Measurements from ENCODE around the gene GJC2. TPM values are rescaled to one million over a fixed set of nuclear protein-coding genes. Genes with fewer than 3 reads are reported as not detected.

The GJC2 gene
- total RNA-seq, 1 experiment from 2014 or later: 1.6 TPM

GRCh38 chr1:228144193-228144992 lies 5.3 kb upstream of the GJC2 start:
- Histone ChIP-seq H3K14ac (ENCODE audit: insufficient read depth, low read length) (no peak overlapping the region; the same call in 1 of the 2 replicates), H3K18ac (ENCODE audit: insufficient read length, low read depth, low read length) (no peak overlapping the region), H3K23me2 (ENCODE audit: insufficient read length, low read depth, low read length, poor library complexity, severe bottlenecking) (peaks cover 10% of the 10 kb centered on the region), H4K91ac (ENCODE audit: insufficient read length, low read depth, low read length) (no peak overlapping the region), H4K8ac (replicated peaks; ENCODE audit: insufficient read length, low read depth, low read length) (no peak overlapping the region), H3K4me2 (ENCODE audit: insufficient read depth, insufficient read length, low read length) (no peak overlapping the region), H3T11ph (ENCODE audit: low read length) (no peak overlapping the region), H2BK20ac (ENCODE audit: low read depth, low read length, poor library complexity, severe bottlenecking) (no peak overlapping the region), H4K5ac (ENCODE audit: insufficient read length, low read depth, low read length) (no peak overlapping the region), H3K9me3 (ENCODE audit: control insufficient read depth, low read depth, low read length) (no peaks in the 10 kb centered on the region), H2BK15ac (ENCODE audit: low read depth, low read length) (no peak overlapping the region), H2BK120ac (ENCODE audit: low read depth, low read length, poor library complexity, severe bottlenecking) (no peak overlapping the region), H3K56ac (ENCODE audit: insufficient read length, low read depth, low read length) (no peak overlapping the region), H2AFZ (ENCODE audit: low read length) (no peak overlapping the region), H4K20me1 (ENCODE audit: control insufficient read depth, insufficient read depth, insufficient read length) (peaks cover 2% of the 10 kb centered on the region), H2BK12ac (ENCODE audit: insufficient read length, low read depth, low read length) (no peak overlapping the region), H2AK5ac (ENCODE audit: insufficient read length, low read length) (no peak overlapping the region), H3K9ac (ENCODE audit: extremely low read depth, insufficient read length, low read length) (no peak overlapping the region), H3K4ac (ENCODE audit: low read depth, low read length) (no peak overlapping the region), H3K27ac (ENCODE audit: insufficient read length, low read depth, low read length) (no peak overlapping the region), H3K4me1 (ENCODE audit: insufficient read depth, low read length) (no peaks in the 10 kb centered on the region), H3K23ac (ENCODE audit: insufficient read length, low read depth, low read length) (no peak overlapping the region), H3K27me3 (ENCODE audit: insufficient read depth, low read length) (no peaks in the 10 kb centered on the region), H2BK5ac (ENCODE audit: insufficient read length, low read length) (no peak overlapping the region), H3K79me1 (ENCODE audit: insufficient read depth, low read depth, low read length, poor library complexity, severe bottlenecking) (peaks cover 8% of the 10 kb centered on the region), H3K79me2 (ENCODE audit: insufficient read depth, low read length) (peaks cover 15% of the 10 kb centered on the region; the same call in 1 of the 2 replicates)
- Mint-ChIP-seq H3K4me3 (no peak overlapping the region), H3K36me3 (ENCODE audit: insufficient read depth in 1 of 3, low read depth in 3 of 3) (no peaks in the 10 kb centered on the region; a peak in 1 of 7 replicates), H3K4me1 (peaks cover 4 to 15% of the 10 kb centered on the region in 2 experiments), H3K27me3 (ENCODE audit: low read depth) (peaks cover 4% of the 10 kb centered on the region), H3K27ac (no peak overlapping the region; a peak in 1 of 7 replicates), H3K9me3 (no peaks in the 10 kb centered on the region)
- DNase-seq: no peak
- WGBS (ENCODE audit: extremely low coverage, insufficient read length, low lambda C conversion rate): no CpG with 5 or more reads among the region's 16 CpGs
- TF ChIP-seq CTCF (conservative IDR thresholded peaks at IDR 0.05): no peak

All from H9 (cell line).